Omental fat pad (tissue), 4 donors: ENCODE results near the gene PCDHB5. TPM values are rescaled to one million over a fixed set of nuclear protein-coding genes. Genes with fewer than 3 reads are reported as not detected.
"Not testable (repeated sequence)": the region's sequence is repeated elsewhere in the genome, so short reads cannot be mapped to it uniquely, and the experiment has no call there.

Experiments used
- ATAC-seq: fragments of 150-250 bp; one replicate; pipeline ENCODE4 v1.9.1; 2016; ENCODE audit warnings: mild to moderate bottlenecking, moderate library complexity; ENCODE audit not compliant: low FRiP score
- DNase-seq: peaks from one replicate; pipeline ENCODE4 v3.0.0-alpha.2; 2019; ENCODE audit warnings: low spot score
- total RNA-seq, 4 donors: library from RNA; depleted of rRNA; stranded (reverse); fragments of >200 nt; gene quantifications; one replicate each; pipeline ENCODE4 v1.1.0, GENCODE V29; 2016
- TF ChIP-seq, protein P1 (sequence below), 3 donors: fragments of 450-650 bp; IDR thresholded peaks; one replicate each; pipeline ENCODE4 v1.5.1; 2016 to 2017; ENCODE audit warnings: antibody characterized with exemption in 3 of 3, mild to moderate bottlenecking in 3 of 3, moderate library complexity in 2 of 3

Gene PCDHB5
- total RNA-seq, 4 donors from 2014 or later, result 1.1 to 6.5 (median 2.7) TPM

GRCh38 chr5:141172381-141173204 is 37.6 kb downstream of the PCDHB5 start, which contains the start of gene PCDHB7:
Gene PCDHB7 (plus strand): TSS chr5:141172644. CDS start chr5:141172836, 192 bp downstream.
- TF ChIP-seq, protein P1, sequence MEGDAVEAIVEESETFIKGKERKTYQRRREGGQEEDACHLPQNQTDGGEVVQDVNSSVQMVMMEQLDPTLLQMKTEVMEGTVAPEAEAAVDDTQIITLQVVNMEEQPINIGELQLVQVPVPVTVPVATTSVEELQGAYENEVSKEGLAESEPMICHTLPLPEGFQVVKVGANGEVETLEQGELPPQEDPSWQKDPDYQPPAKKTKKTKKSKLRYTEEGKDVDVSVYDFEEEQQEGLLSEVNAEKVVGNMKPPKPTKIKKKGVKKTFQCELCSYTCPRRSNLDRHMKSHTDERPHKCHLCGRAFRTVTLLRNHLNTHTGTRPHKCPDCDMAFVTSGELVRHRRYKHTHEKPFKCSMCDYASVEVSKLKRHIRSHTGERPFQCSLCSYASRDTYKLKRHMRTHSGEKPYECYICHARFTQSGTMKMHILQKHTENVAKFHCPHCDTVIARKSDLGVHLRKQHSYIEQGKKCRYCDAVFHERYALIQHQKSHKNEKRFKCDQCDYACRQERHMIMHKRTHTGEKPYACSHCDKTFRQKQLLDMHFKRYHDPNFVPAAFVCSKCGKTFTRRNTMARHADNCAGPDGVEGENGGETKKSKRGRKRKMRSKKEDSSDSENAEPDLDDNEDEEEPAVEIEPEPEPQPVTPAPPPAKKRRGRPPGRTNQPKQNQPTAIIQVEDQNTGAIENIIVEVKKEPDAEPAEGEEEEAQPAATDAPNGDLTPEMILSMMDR (IDR thresholded peaks at IDR 0.05), result no peak
- DNase-seq (no peak), ATAC-seq (no peak)

- not testable (repeated sequence) for DNase-seq, ATAC-seq
Measured at GRCh38 chr5:141174291-141175104, 39.5 kb downstream of the PCDHB5 start.

- TF ChIP-seq, protein P1 (IDR thresholded peaks at IDR 0.05), result no peak
- DNase-seq (no peak), ATAC-seq (no peak)
Measured at GRCh38 chr5:141175933-141176332, 40.9 kb downstream of the PCDHB5 start.

DNA sequence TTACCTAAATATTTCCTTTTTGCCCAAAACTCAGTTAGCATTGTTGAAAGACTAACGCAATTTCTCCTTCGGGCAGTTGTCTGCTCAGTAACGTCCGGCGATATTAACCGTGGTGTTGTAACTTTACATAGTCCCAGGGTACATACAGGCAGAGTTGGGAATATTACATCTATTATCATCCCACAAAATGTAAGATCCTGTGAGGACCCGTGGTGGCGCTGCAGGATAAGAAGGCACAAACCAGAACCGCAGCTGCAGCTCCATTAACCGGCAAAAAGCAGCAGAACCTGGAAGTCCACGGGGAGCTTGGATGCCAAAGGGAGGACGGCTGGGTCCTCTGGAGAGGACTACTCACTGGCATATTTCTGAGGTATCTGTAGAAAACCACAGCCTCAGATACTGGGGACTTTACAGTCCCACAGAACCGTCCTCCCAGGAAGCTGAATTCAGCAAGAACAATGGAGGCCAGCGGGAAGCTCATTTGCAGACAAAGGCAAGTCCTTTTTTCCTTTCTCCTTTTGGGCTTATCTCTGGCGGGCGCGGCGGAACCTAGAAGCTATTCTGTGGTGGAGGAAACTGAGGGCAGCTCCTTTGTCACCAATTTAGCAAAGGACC is 42.7 kb downstream of the PCDHB5 start, which contains the start of gene PCDHB8:
Gene PCDHB8, plus strand, starts transcription at position 214 of the 615 bp plus-strand sequence. Its CDS starts 245 bp downstream, at position 459.
- not testable (repeated sequence) for ATAC-seq, DNase-seq

DNA sequence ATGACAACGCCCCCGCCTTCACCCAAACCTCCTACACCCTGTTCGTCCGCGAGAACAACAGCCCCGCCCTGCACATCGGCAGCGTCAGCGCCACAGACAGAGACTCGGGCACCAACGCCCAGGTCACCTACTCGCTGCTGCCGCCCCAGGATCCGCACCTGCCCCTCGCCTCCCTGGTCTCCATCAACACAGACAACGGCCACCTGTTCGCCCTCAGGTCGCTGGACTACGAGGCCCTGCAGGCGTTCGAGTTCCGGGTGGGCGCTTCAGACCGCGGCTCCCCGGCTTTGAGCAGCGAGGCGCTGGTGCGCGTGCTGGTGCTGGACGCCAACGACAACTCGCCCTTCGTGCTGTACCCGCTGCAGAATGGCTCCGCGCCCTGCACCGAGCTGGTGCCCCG is 44.4 kb downstream of the PCDHB5 start:
- DNase-seq, ATAC-seq: not testable (repeated sequence)

DNA sequence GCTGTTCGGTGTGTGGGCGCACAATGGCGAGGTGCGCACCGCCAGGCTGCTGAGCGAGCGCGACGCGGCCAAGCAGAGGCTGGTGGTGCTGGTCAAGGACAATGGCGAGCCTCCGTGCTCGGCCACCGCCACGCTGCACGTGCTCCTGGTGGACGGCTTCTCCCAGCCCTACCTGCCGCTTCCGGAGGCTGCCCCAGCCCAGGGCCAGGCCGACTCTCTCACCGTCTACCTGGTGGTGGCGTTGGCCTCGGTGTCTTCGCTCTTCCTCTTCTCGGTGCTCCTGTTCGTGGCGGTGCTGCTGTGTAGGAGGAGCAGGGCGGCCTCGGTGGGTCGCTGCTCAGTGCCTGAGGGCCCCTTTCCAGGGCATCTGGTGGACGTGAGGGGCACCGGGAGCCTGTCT is 44.9 kb downstream of the PCDHB5 start:
- ATAC-seq, DNase-seq: not testable (repeated sequence)

- no peak for DNase-seq
- ATAC-seq, result no peak
- TF ChIP-seq, protein P1 (IDR thresholded peaks at IDR 0.05), result no peak
Measured at GRCh38 chr5:141180313-141180712, 45.3 kb downstream of the PCDHB5 start.

DNA sequence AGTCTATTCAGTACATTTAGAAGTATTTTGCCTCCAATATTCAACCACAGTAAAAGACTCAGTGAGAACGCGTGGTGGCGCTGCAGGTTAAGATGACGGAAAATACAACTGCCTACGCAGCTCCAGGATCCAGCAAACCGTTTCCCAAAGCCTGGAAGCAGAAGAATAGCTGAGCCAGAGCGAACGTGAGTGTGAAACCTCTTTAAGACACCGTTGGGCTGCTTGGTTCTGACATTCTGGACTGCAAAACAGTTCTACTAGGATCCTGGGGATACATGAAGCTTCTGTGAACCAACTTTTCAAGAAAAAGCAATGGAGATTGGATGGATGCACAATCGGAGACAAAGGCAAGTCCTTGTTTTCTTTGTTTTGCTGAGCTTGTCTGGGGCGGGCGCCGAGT is 47.2 kb downstream of the PCDHB5 start, which contains the start of gene PCDHB16:
Gene PCDHB16, plus strand, starts transcription at position 140 of the 400 bp plus-strand sequence. Its CDS starts 173 bp downstream, at position 313.
- TF ChIP-seq, protein P1 (IDR thresholded peaks at IDR 0.05), result no peak
- DNase-seq (no peak), ATAC-seq (no peak)

DNA sequence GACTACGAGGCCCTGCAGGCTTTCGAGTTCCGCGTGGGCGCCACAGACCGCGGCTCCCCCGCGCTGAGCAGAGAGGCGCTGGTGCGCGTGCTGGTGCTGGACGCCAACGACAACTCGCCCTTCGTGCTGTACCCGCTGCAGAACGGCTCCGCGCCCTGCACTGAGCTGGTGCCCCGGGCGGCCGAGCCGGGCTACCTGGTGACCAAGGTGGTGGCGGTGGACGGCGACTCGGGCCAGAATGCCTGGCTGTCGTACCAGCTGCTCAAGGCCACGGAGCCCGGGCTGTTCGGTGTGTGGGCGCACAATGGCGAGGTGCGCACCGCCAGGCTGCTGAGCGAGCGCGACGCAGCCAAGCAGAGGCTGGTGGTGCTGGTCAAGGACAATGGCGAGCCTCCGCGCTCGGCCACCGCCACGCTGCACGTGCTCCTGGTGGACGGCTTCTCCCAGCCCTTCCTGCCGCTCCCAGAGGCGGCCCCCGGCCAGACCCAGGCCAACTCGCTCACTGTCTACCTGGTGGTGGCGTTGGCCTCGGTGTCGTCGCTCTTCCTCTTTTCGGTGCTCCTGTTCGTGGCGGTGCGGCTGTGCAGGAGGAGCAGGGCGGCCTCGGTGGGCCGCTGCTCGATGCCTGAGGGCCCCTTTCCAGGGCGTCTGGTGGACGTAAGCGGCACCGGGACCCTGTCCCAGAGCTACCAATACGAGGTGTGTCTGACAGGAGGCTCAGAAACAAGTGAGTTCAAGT is 49.3 kb downstream of the PCDHB5 start:
- not testable (repeated sequence) for DNase-seq, ATAC-seq
